ENCODE results near the gene NEK11.

Gene NEK11

DNA sequence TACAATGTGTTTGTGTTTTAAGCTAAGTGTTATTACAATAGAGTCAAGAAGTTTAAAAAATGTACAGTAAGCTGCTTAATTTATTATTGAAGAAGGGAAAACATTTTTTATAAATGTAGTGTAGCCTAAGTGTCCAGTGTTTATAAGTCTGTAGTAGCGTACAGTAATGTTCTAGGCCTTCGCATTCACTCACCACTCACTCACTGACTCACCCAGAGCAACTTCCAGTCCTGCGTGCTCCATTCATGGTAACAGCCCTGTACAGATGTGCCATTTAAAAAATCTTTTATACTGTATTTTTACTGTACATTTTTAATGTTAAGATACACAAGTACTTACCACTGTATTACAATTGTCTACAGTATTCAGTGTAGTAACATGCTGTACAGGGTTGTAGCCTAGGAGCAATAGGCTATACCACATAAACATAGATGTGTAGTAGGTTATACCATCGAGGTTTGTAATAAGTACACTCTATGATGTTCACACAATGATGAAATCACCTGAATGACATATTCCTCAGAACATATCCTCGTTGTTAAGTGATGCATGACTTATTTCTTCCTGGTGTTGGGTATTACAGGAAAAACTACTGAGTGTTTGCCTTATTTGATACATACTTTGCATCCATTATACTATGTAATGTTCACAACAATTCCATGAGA, 198.3 kb downstream of the NEK11 start:
- no peak for DNase-seq (ENCODE audit: low read depth)

DNA sequence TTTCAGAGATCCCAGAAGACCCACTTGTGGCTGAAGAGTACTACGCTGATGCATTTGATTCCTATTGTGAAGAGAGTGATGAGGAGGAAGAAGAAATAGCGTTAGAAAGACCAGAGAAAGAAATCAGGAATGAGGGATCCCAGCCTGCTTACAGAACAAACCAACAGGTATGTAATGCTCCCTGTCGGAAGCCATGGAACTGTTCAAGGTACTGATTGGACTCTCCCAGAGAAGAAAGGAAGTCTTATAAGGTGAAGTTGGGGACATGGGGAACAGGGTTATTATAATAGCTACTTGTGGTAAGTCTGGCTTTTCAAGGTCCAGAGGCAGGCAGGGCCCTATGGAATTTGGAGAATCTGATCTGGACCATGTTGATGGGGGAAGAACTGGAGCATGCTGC, 201.8 kb downstream of the NEK11 start:
- DNase-seq (ENCODE audit: low read depth): no peak

DNA sequence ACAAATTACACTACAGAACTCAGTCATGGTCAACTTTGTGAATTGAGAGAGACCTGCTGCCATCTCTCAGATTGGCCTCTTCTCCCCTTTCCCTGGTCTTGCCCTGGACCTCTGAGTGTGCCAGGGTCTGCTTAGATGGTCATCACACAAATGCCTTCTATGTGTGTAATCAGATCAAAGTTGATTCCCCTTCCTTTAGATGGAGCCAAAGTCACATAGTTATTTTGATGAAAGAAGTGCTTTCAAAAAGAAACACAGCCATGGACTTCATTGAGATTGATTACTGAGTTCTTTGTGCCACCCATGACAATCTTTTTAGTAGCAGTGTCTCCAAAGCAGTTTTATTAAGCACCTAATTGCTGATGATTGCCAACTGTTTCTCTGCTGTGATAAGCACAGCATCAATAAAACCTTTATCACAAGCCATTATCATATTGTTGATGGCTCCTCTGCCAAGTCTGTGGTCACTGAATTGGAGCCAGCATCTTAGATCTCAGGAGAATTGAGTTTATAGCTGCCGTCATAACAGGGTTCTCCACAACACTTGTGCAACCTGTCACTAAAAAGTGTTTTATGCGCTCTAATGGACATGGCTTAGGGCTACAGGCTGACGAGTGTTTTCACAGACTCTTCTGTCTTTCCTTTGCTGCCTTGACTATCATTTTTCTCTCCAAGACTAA, 205.2 kb downstream of the NEK11 start:
- DNase-seq (ENCODE audit: low read depth): no peak

GRCh38 chr3:131232711-131233267, 206.1 kb downstream of the NEK11 start:
- no peak for DNase-seq (ENCODE audit: low read depth)

DNA sequence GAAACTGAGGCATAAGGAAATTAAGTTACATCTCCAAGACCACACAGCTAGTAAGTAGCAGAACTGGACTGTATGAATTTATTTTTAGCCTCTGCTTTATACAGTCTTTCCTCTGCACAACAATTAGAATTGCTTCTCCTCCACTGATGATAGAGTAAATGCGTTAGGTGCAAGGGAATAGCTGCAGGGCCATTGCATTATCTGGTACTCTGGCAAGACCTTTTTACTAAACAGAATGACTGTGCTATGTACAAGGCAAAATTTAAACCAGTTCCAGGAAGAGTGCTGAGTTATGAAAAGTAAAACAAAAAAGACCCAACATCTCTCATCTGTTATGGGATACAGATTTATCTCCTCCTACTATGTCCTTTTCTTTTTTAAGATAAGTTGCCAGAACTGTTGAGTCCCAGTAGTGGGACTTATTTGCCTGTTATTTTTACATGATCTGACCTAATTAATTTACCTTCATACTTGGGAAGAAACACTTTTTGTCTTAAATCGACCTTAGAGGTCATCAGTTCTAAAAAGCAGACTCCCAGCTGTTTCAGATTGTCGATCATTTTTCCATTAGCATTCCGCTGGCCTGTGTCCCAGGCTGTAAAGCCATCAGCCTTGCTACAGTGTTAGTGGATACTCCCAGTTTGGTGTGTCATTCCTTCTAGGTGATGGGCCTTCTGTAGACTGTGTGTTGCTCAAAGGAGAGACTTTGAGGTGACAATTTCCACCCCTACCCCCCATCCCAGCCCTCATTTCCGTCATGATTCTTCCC, 207.4 kb downstream of the NEK11 start:
- no peak for DNase-seq (ENCODE audit: low read depth)

DNA sequence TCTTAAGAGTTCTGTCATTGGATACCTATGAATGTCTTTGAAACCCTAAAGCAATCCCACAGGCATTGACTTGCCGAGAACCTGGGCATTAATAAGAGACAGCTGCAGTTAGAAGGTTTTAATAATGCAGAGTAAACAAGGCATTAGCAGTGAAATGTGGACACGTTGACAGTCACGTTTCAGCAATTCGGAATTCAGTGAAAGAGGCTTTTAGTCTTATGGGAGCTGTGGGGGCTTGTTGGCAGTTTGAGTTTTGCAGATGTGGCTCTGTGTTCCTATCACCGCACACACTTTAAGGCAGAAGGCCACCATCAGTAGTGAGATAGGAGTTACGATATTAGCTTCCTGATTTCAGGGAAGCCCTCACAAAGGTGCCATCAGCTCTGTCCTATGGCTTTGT, 209.7 kb downstream of the NEK11 start:
- no peak for DNase-seq (ENCODE audit: low read depth)

DNA sequence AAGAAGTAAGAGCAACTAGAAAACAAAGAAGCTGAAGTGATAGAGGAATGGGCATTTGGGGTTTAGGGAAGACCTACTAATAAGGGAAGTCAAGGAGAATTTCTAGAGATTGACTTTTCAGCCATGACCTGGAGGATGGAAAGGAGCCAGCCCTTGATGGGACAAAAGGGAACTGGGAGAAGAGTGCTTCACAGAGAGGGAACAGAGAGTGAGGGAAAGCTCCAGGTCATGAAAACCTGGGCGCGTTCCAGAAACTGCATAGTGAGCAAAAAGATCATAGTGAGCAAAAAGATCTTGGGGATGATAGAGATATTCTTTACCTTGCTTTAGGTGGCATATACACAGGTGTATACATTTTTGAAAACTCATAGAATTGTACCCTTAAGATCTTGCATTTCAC, 211.8 kb downstream of the NEK11 start:
- DNase-seq (ENCODE audit: low read depth): no peak

DNA sequence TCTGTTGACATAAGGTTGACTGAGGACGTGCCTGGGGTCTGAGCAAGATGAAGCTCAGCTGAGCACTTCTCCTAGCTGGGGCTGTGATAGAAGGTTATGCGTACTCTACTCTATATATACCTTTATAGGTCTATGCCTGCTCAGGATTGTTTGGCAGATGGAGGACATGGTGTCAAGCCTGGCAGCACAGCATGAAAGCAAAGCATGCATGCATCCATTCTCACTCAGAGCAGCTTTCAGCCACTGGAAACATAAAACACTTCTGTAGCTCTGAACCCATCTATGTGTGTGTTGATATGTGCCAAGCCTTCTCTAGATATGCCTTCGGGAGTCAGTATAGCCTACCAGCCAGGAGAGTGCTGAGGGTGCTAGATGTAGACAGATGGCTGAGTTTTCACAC, 212.6 kb downstream of the NEK11 start:
- DNase-seq (ENCODE audit: low read depth): no peak

DNA sequence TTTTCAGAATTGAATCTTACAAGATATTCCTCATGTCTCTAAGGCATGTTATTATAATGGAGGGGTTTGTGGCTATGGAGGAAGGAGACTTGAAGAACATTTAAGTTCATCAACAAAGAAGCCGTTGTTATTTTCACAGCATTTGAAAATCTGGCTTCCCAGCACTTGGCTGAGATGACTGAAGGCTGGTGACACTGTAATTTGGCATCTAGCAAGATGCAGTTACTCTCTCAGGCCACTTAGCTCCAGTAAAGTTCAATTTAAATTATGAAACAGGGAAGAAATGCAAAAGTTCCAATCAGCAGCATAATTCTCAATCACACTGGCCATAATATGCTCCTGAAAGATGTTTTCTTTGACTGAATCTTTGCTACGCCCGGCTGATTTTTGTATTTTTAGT, 215.5 kb downstream of the NEK11 start:
- DNase-seq (ENCODE audit: low read depth): no peak

DNA sequence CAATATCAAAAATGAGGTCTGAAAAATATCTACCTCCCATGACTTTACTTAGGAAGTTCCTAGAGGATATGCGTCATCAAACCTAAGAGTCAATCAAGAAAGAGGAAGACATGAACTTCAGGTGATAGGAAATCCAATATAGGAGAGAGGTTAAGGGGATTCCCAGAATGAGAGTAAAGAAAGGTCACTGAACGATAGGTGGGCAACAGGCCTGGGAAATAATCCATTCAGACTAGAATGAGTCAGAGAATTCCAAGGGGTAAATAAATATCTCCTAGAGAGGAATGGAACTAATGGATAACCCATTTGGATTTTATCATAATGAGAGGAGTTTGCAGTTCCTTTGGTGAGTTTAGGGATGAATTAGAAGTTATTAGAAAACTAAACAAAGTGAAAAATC, 223.8 kb downstream of the NEK11 start:
- no peak for DNase-seq (ENCODE audit: low read depth)

DNA sequence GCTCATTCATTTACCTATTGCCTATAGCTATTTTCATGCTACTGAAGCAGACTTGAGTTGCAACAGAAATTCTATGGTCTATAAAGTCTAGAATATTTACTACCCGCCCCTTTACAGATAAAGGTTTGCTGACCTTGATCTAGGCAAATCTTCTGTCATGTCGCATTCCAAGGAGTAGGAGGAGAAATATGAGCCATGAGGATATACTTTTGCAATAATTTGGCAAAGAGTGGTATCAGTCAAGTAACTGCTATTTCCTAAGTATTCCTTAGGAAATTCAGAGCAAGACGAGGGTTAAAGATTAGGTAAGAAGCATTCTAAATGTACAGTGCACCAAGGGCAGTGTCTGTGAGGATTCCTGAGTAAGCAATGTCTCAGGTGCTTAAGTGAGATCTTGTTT, 233.8 kb downstream of the NEK11 start:
- no peak for DNase-seq (ENCODE audit: low read depth)

- DNase-seq (ENCODE audit: low read depth): no peak
Observed at GRCh38 chr3:131261104-131261503, 234.4 kb downstream of the NEK11 start.

DNA sequence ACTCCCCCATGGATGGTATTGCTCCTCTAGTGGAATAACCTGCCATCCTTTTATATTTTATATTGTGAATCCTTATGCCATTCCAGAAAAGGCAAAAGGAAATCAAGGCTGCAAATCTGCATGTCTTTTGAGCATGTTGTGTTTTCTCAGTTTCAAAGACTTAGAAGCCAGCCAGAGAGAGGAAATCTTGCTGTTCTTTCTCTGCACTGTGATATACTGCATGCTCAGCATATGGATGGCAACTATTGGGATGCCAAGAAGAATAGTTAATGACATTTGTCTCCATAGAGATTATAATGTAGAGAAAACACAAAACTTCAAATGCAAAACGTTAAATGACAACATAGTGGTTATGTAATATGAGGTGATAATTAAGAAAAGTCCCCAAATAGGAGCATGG, 248.9 kb downstream of the NEK11 start:
- no peak for DNase-seq (ENCODE audit: low read depth)

- DNase-seq (ENCODE audit: low read depth): no peak
Observed at GRCh38 chr3:131277836-131278497, 251.3 kb downstream of the NEK11 start.

GRCh38 chr3:131279577-131279976, 252.9 kb downstream of the NEK11 start:
- DNase-seq (ENCODE audit: low read depth): no peak

DNA sequence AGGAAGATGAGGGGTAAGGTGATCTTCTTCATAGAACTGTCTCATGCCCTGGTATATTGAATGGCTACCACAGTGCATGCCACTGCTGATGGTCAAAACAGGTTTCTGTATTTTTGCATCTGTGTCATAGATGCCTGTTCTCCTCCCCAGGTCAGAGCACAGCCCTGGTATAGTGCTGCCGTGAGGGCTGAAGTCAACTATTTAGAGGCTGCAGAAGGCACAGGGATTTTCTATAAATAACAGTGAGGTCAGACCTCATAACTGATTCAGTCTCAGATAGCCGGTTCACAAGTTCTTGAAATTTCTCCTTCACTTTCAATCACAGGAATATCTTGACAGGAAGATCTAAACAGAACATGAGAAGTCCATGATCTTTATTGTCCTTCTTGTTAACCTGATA, 255.7 kb downstream of the NEK11 start:
- no peak for DNase-seq (ENCODE audit: low read depth)

DNA sequence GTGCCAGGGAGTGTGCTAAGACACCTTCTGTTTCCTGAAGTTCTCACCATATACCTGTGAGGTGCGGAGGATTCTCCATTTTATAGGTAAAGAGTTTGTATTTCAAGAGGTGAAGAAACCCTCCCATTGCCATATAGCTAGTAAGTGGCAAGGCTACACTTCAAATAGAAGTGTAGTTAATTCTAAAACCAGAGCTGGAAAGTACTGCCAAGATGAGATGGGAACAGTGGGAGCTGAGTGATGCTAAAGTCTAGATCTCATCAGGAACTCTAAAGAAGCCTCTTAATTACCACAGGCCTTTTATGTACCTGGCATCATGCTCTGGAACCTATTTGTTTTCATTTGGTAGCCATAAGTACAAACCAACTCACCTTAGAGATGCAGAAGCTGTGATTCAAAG, 256.3 kb downstream of the NEK11 start:
- DNase-seq (ENCODE audit: low read depth): no peak

DNA sequence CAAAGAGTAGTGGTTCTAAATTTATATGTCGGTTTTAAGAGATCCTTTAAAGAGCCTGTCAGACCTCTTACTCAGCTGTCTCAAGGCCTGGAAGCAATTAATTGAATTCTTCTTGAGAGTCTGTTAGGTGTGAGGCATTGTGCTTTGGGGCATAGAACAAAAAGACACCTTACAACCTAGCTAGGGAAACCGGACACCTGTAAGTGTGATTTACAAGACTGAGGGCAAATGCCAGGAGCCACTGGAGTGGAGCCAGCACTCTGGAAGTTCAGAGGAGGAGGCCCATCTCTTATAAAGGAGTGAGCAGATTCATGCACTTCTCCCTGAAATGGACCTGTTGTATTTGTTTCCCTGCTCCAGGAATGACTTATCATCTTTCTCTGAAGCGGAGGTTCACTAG, 257.2 kb downstream of the NEK11 start:
- DNase-seq (ENCODE audit: low read depth): no peak

- no peak for DNase-seq (ENCODE audit: low read depth)
Observed at GRCh38 chr3:131284302-131284701, 257.6 kb downstream of the NEK11 start.

GRCh38 chr3:131285456-131285855, 258.8 kb downstream of the NEK11 start:
- DNase-seq (ENCODE audit: low read depth): no peak

DNA sequence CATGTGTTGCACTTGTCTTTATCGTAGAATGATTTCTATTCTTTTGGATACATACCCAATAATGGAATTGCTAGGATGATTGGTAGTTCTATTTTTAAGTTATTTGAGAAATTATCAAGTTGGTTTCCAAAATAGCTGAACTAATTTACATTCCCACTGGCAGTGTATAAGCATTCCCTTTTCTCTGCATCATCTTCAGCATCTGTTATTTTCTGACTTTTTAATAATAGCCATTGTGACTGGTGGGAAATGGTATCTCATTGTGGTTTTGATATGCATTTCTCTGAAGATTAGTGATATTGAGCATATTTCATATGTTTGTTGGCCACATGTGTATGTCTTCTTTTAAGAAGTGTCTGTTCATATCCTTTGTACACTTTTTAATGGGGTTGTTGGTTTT, 273.2 kb downstream of the NEK11 start:
- DNase-seq (ENCODE audit: low read depth): no peak

DNA sequence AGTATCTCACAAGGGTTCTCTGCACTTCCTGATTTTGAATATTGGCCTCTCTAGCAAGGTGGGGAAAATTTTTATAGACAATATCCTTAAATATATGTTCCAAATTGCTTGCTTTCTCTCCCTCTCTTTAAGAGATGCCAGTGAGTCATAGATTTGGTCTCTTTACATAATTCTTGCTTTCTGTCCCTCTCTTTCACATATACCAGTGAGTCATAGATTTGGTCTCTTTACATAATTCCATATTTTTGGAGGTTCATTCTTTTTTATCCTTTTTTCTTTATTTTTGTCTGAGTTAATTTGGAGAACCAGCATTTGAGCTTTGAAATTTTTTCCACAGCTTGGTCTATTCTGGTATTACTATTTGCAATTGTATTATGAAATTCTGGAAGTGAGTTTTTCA, 277.2 kb downstream of the NEK11 start:
- DNase-seq (ENCODE audit: low read depth): no peak

GRCh38 chr3:131304890-131305289, 278.2 kb downstream of the NEK11 start:
- no peak for DNase-seq (ENCODE audit: low read depth)
